HG02870 (cell line): ENCODE measurements around the gene BORCS8.
"Not testable (repeated sequence)": the region's sequence is repeated elsewhere in the genome, so short reads cannot be mapped to it uniquely, and the experiment has no call there.

Experiments used
- ATAC-seq: cut with Tn5 transposase; IDR thresholded peaks from one replicate; pipeline ENCODE4 v1.9.1; 2021; ENCODE audit warnings: mild to moderate bottlenecking, moderate library complexity; ENCODE audit not compliant: unreplicated experiment

BORCS8 gene

GRCh38 chr19:19151418-19151817 lies 40.5 kb downstream of the BORCS8 start:
- peak; percentile 62 for ATAC-seq

- no peak for ATAC-seq
Observed at GRCh38 chr19:19149435-19149834, 42.5 kb downstream of the BORCS8 start.

GRCh38 chr19:19148504-19148903 lies 43.4 kb downstream of the BORCS8 start:
- ATAC-seq: not testable (repeated sequence)

- no peak for ATAC-seq
Observed at GRCh38 chr19:19147344-19147743, 44.6 kb downstream of the BORCS8 start.

- no peak for ATAC-seq
Observed at GRCh38 chr19:19146865-19147264, 45.1 kb downstream of the BORCS8 start.

- no peak for ATAC-seq
Observed at GRCh38 chr19:19145684-19146608, 46.0 kb downstream of the BORCS8 start.

GRCh38 chr19:19145281-19145680 lies 46.7 kb downstream of the BORCS8 start:
- ATAC-seq: no peak

GRCh38 chr19:19142347-19142746 lies 49.6 kb downstream of the BORCS8 start:
- ATAC-seq: no peak

GRCh38 chr19:19140476-19140875 lies 51.5 kb downstream of the BORCS8 start:
- ATAC-seq: no peak

- no peak for ATAC-seq
Observed at GRCh38 chr19:19139876-19140229, 52.1 kb downstream of the BORCS8 start.

- ATAC-seq: peak; percentile 99
Observed at GRCh38 chr19:19138109-19138981, 53.6 kb downstream of the BORCS8 start, which contains the start of gene TMEM161A. Gene TMEM161A (minus strand): TSS chr19:19138478. CDS start chr19:19138428, 50 bp downstream.

- no peak for ATAC-seq
Observed at GRCh38 chr19:19137556-19138108, 54.3 kb downstream of the BORCS8 start.

- not testable (repeated sequence) for ATAC-seq
Observed at GRCh38 chr19:19135713-19136112, 56.2 kb downstream of the BORCS8 start.

- ATAC-seq: no peak
Observed at GRCh38 chr19:19134687-19135158, 57.2 kb downstream of the BORCS8 start.

- no peak for ATAC-seq
Observed at GRCh38 chr19:19133985-19134384, 58.0 kb downstream of the BORCS8 start.

- no peak for ATAC-seq
Observed at GRCh38 chr19:19132912-19133311, 59.0 kb downstream of the BORCS8 start.

- ATAC-seq: no peak
Observed at GRCh38 chr19:19131989-19132388, 60.0 kb downstream of the BORCS8 start.
